NCI-H748 (cell line): Measurements from ENCODE around the gene SMO.

ENCODE experiments used
- DNase-seq: peaks from one replicate; lab custom pipeline; 2025; ENCODE audit not compliant: unreplicated experiment; lab: John Stamatoyannopoulos, UW

Gene SMO

DNA sequence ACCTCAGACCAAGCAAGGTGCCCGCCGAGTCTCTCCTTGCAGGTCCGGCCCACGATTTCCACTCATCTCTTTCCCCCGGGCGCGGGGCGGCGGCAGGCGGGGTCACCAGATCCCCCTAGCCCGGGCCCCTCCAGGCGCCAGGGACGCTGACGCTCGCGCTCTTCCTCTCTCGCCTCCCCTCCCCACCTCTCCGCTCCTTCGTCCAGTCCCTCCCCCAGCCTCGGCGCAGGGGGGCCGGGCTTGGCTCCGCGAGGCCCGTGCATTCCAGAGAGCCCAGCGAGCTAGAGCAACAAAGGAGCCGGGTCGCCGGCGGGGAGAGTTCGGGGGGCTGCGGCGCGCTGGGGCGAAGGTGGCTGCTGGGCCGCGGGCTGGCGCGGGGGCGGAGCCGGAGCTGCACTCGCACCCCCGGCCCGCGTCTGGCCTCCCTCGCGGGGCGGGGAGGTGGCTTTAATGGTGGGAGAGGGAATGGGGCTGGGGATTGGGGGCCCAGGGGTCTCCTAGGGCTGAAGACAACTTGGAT is at the start of gene SMO:
TSS of gene SMO (plus strand) at position 262 of the 520 bp plus-strand sequence. CDS start 519 bp downstream, outside the sequence.
- DNase-seq: peak; percentile 42

GRCh38 chr7:129143724-129144094 is 44.7 kb upstream of the SMO start:
- DNase-seq: peak; percentile 51

GRCh38 chr7:129144095-129144833 is 44.2 kb upstream of the SMO start, which contains the start of gene TSPAN33:
TSS of gene TSPAN33 (plus strand) at chr7:129144707. CDS start at chr7:129144981, 274 bp downstream.
- peak; percentile 91 for DNase-seq

DNA sequence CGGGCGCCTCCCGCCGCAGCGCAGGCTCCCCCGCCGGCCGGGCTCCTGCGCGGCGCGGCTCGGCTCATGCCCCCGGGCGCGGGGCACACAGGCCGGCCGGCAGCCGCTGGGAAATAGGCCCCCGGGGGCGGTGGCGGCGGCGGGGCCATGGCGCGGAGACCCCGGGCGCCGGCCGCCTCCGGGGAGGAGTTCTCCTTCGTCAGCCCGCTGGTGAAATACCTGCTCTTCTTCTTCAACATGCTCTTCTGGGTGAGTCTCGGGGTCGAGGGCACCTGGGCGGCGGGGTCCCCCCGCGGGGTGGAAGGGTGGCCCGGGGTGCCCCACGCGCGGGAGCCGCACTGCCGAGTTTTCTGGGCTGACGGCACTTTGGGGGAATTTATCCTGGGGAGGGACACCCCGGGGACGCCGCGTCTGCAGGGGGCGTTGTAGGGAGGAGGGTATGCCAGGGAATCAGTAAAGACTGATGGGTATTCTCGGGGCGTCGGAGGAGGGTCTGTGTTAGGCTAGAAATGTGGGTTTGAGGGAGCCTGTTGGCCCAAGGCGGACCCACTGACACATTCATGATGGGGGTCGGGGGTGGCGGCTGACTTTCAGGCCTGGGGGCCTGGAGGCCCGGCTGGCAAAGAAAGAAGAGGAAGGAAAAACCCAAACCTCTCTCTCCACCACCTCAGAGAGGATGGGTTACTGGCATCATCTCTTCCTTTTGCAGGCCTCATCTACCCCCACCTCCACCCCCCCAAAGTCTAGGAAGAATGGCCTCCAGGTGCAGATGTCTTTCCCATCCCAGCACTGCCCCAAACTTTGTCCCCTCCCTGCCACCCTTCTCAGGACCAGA is 43.4 kb upstream of the SMO start:
- no peak for DNase-seq

- no peak for DNase-seq
These were observed 42.0 kb upstream of the SMO start for GRCh38 chr7:129146237-129146979.

GRCh38 chr7:129147731-129148130 is 40.7 kb upstream of the SMO start:
- no peak for DNase-seq

DNA sequence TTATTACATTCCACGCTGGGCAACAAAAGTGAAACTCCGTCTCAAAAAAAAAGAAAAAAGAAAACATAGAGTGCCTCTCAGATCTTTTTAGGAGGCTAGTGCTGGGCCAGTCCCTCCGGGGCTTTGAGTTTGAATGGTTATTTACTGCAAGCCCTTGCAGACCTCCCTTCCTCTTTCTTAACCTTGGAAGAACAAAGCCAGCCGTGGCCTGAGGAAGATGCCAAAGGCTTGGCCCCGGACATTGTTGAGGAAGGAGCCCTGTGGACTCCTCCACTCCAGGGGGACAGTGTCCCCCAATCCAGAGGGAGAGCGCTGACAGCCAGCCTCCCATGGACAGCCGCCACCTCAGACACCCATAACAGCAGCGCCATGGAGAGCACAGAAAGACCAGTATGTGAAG is 38.9 kb upstream of the SMO start:
- DNase-seq: no peak

DNA sequence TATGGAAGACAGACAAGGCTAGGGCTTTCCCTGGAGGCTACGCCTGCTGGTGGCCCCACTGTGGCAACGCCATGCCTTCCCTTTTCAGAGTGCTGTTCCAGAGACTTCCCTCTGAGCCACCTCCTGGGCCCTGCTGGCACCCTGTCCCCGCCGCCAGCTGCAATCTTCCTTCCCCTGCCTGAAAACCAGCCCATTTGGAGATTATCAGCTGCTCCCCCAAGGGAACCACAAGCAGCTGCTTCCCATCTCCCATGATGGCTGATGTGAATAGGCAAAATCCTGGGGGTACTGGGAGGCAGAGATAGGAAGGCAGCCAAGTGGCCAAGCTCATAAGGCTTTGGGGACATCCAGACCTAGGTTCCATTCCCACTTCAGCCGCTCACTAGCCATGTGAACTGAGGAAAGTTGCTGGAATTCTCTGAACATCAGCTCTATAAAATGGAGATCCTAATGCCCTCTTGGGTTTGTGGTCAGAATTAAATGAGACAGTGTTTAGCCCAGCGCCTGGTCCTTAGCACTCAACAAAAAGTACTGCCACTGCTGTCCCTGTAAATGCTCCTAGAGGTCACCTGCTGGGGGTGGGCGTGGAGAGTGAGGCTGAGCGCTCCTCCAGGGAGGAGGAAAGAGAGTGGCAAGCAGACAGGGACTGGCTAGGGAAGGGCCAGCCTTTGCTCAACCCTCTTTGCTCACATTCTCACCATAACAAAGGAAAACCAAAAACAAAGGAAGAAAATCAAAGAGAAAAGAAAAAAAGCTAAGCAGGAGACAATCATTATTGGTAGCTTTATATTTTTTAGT is 38.0 kb upstream of the SMO start:
- no peak for DNase-seq

DNA sequence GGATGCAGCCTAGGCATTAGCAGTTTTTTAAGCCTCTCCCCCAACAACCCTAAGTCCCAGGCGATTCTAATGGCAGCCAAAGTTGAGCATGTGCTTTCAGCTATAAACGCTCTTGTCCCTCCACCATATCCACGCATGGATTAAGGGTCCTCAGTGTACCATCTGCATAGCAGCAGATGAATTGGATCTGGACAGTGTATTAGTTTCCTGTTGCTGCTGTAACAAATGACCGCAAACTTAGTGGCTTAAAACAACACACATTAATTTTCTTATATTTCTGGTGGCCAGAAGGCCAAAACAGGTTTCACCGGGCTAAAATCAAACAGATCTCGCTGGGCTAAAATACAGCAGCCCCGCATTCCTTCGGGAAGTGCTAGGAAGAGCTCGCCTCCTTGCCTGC is 30.8 kb upstream of the SMO start:
- no peak for DNase-seq

DNA sequence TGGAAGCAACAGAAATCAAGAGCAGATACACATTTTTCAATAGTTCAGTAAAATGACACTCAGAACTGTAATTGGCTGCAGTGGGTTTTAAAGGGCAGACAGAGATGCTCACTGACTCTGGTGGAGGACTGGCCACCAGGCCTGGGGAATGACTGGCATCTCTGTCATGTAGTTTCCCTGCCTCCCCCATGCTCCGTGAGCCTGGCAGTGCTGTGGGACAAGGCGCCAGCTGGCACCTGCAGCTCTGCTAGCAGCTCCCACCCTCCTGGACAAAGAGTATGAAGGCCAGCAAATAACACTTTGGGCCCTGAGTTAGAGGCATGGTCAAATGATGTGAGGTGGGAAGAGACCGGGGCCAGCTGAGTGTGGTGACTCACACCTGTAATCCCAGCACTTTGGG is 28.9 kb upstream of the SMO start:
- DNase-seq: no peak

GRCh38 chr7:129160161-129160905 is 28.1 kb upstream of the SMO start:
- DNase-seq: peak; percentile 80

DNA sequence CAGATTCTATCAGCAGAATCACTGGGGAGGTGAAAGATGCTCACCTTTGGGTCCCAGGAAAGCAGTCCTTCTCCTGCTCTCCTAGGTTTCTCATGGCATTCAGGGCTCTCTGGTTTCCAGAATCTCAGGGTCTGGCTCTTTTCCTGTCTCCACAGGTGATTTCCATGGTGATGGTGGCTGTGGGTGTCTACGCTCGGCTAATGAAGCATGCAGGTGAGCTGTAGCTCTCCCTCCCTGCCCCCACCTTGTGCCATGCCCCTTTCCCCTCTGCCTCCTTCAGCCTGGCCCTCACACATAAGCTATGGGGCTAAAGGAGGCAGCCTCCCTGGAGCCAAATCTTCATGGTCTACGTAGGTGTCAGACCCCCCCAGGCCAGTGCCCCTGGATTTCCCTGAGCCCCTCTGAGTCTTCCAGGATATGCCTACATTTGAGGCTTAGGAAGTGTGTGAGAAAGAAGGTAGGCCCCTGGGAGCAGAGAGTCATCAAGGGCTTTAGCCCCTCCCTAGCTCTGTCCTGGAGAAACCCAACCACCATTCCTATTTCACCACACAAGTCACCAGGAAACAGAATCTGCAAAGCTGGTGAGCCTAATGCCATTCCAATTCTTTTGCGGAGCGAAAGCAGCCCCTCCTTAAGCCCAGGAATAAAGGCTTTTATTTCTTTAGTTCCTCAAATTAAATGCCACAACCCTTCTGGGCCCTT is 26.8 kb upstream of the SMO start:
- no peak for DNase-seq

GRCh38 chr7:129162732-129163131 is 25.7 kb upstream of the SMO start:
- DNase-seq: no peak

GRCh38 chr7:129163875-129164544 is 24.4 kb upstream of the SMO start:
- peak; percentile 30 for DNase-seq

- no peak for DNase-seq
These were observed 21.7 kb upstream of the SMO start for GRCh38 chr7:129166745-129167144.

DNA sequence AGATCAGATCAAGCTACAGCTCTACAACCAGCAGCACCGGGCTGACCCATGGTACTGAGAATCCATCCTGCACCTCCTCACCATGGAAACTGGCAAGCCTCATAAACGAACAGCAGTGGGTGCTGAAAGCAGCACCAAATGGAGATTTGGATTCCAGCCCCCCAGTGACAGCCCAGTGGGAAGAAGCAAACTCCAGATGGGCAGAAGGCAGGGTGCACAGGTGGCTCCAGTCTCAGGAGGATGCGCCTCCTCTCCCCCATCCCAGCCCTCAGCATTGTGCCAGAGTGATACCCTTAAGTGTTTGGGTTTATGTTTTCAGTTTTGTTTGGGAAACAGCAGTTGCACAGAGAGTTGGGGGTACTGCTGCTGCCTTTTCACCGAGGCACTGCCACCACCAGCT is 20.6 kb upstream of the SMO start:
- DNase-seq: no peak

GRCh38 chr7:129168231-129169021 is 20.0 kb upstream of the SMO start:
- peak; percentile 51 for DNase-seq

- peak; percentile 19 for DNase-seq
These were observed 19.2 kb upstream of the SMO start for GRCh38 chr7:129169171-129169671.
